GM23338 (cell line): ENCODE measurements around the gene TFIP11.

Experiments used
- CREB1 ChIP-seq: fragments of 250-450 bp; sonication (Bioruptor Pico); IDR thresholded peaks from 2 replicates; pipeline ENCODE4 v1.5.0; 2020; ENCODE audit warnings: low read depth, mild to moderate bottlenecking, moderate library complexity
- CTCF ChIP-seq, 2 experiments: fragments of 200-600 bp in 1 of 2; sonication (generic) in 1 of 2; conservative IDR thresholded peaks; 2 replicates each; pipeline versions ENCODE4 v1.5.1 to v1.6.1; 2016 to 2017; ENCODE audit warnings: antibody characterized with exemption in 2 of 2, low read depth in 2 of 2, mild to moderate bottlenecking in 2 of 2, moderate library complexity in 1 of 2
- ETS1 ChIP-seq: IDR thresholded peaks from 2 replicates; pipeline ENCODE4 v1.6.1; 2016; ENCODE audit warnings: antibody characterized with exemption
- EZH2 ChIP-seq: fragments of 200-600 bp; sonication (generic); IDR thresholded peaks from one replicate; pipeline ENCODE4 v1.8.0; 2017; ENCODE audit warnings: antibody characterized with exemption, mild to moderate bottlenecking, low read depth; ENCODE audit not compliant: unreplicated experiment
- EZH2phosphoT487 ChIP-seq: fragments of 200-600 bp; sonication (generic); IDR thresholded peaks from one replicate; pipeline ENCODE4 v1.8.1; 2018; ENCODE audit warnings: antibody characterized with exemption; ENCODE audit not compliant: unreplicated experiment
- JUNB ChIP-seq: IDR thresholded peaks from one replicate; pipeline ENCODE4 v1.6.1; 2016; ENCODE audit warnings: antibody characterized with exemption; ENCODE audit not compliant: unreplicated experiment
- POLR2AphosphoS5 ChIP-seq: IDR thresholded peaks from 2 replicates; pipeline ENCODE4 v1.6.1; 2016; ENCODE audit warnings: antibody characterized with exemption, low read depth
- REST ChIP-seq: IDR thresholded peaks from one replicate; pipeline ENCODE4 v1.6.1; 2018; ENCODE audit warnings: antibody characterized with exemption; ENCODE audit not compliant: unreplicated experiment
- ZNF331 ChIP-seq: fragments of 250-450 bp; sonication (Bioruptor Pico); IDR thresholded peaks from 2 replicates; pipeline ENCODE4 v1.5.0; 2020; ENCODE audit warnings: low read depth, mild to moderate bottlenecking, moderate library complexity
- ZNF462 ChIP-seq: fragments of 250-450 bp; sonication (Bioruptor Pico); IDR thresholded peaks from 2 replicates; pipeline ENCODE4 v1.5.0; 2020; ENCODE audit warnings: mild to moderate bottlenecking, moderate library complexity

GRCh38 chr22:26448334-26448733, 63.9 kb downstream of the TFIP11 start:
- TF ChIP-seq EZH2 (no peak), CREB1 (CRISPR knock-in tag) (no peak), CTCF (conservative IDR thresholded peaks at IDR 0.05; ENCODE audit: low read depth in 2 of 2) (no peak), ZNF331 (CRISPR knock-in tag) (no peak), EZH2phosphoT487 (no peak), REST (no peak), ETS1 (no peak), POLR2AphosphoS5 (no peak), JUNB (no peak), ZNF462 (CRISPR knock-in tag) (no peak)
